Transverse colon (tissue), 4 donors: ENCODE data around the gene PCIF1. TPM values are rescaled to one million over a fixed set of nuclear protein-coding genes. Genes with fewer than 3 reads are reported as not detected.

Experiments
- DNase-seq: peaks from one replicate; pipeline ENCODE4 v3.0.0-alpha.2; 2019
- H3K27ac ChIP-seq, 4 donors: fragments of 200-600 bp; sonication (generic); 2 replicates each; pipeline ENCODE4 v1.5.1; 2016 to 2018; ENCODE audit warnings: inconsistent platforms in 4 of 4
- H3K27me3 ChIP-seq: fragments of 200-600 bp; sonication (generic); 2 replicates; pipeline ENCODE4 v1.5.1; 2017; ENCODE audit warnings: inconsistent platforms
- H3K36me3 ChIP-seq, 4 donors: fragments of 200-600 bp; sonication (generic); 2 replicates each; pipeline ENCODE4 v1.5.1; 2017 to 2019; ENCODE audit warnings: inconsistent platforms in 4 of 4
- H3K4me1 ChIP-seq, 4 donors: fragments of 200-600 bp; sonication (generic); 2 replicates each; pipeline ENCODE4 v1.5.1; 2017 to 2020; ENCODE audit warnings: inconsistent platforms in 4 of 4
- H3K4me3 ChIP-seq, 4 donors: fragments of 200-600 bp; sonication (generic); 1 replicate in 1 of 4; 2 replicates in 3 of 4; pipeline versions ENCODE4 v1.5.1 to v1.6.1; 2017 to 2019; ENCODE audit warnings: inconsistent platforms in 4 of 4
- H3K9me3 ChIP-seq, 2 donors: fragments of 200-600 bp; sonication (generic); 2 replicates each; pipeline ENCODE4 v1.5.1; 2017 to 2019; ENCODE audit warnings: inconsistent platforms in 2 of 2
- EP300 ChIP-seq: sonication (generic); formaldehyde crosslinking; IDR thresholded peaks from one replicate; pipeline ENCODE4 v1.6.1; 2017; ENCODE audit warnings: antibody characterized with exemption, low read depth
- POLR2A ChIP-seq: fragments of 450-650 bp; IDR thresholded peaks from one replicate; pipeline ENCODE4 v1.6.1; 2016; ENCODE audit warnings: antibody characterized with exemption, mild to moderate bottlenecking, moderate library complexity
- POLR2AphosphoS5 ChIP-seq, 3 donors: sonication (generic); formaldehyde crosslinking; IDR thresholded peaks; one replicate each; pipeline ENCODE4 v1.6.1; 2016; ENCODE audit warnings: antibody characterized with exemption in 3 of 3
- WGBS, 2 donors: methylation state at CpG; one replicate each; pipeline ENCODE4 v1.1.5; 2018; ENCODE audit warnings: low coverage in 1 of 2; 5-methylcytosine and 5-hydroxymethylcytosine counted together
- in situ Hi-C, 4 donors: fragments of 200-750 bp; cut with MboI; loops; one replicate each; pipeline versions ENCODE4 v1.15.0 to v1.15.1; 2017; ENCODE audit warnings: low sequenced_read_pairs in 3 of 4, low pct_ligation_motif_present in 1 of 4, low pct_unique_long_range_greater_than_20kb in 1 of 4
- intact Hi-C: fragments of 100-400 bp; cut with DNase I; formaldehyde crosslinking; loops from one replicate; pipeline ENCODE4 v1.15.1; 2023; ENCODE audit warnings: low total_unique reads
- total RNA-seq, 4 donors: library from RNA; depleted of rRNA; stranded (reverse); fragments of >200 nt; gene quantifications; one replicate each; pipeline ENCODE4 v1.1.0, GENCODE V29; 2016
- TF ChIP-seq, protein P1 (sequence below), 5 experiments: fragments of 200-600 bp in 3 of 5; fragments of 450-650 bp in 2 of 5; sonication (generic) in 3 of 5; IDR thresholded peaks; 1 replicate in 2 of 5; 2 replicates in 3 of 5; pipeline ENCODE4 v1.5.1; 2016 to 2017; ENCODE audit warnings: antibody characterized with exemption in 5 of 5, inconsistent platforms in 3 of 5, mild to moderate bottlenecking in 2 of 5, moderate library complexity in 1 of 5

Gene PCIF1
- total RNA-seq, 4 donors from 2014 or later = 23.5 to 52.0 (median 32.0) TPM

- no peaks in the 10 kb centered on the region for H3K27me3 ChIP-seq
- WGBS, 2 donors = 75% methylated on average over 19 of the region's 20 CpGs; no CpG with 5 or more reads in 1 of the 2 donors
- intact Hi-C loops = no loop called here
- no peak for TF ChIP-seq POLR2AphosphoS5 (IDR thresholded peaks at IDR 0.05)
- no peak for TF ChIP-seq EP300
- TF ChIP-seq, protein P1, sequence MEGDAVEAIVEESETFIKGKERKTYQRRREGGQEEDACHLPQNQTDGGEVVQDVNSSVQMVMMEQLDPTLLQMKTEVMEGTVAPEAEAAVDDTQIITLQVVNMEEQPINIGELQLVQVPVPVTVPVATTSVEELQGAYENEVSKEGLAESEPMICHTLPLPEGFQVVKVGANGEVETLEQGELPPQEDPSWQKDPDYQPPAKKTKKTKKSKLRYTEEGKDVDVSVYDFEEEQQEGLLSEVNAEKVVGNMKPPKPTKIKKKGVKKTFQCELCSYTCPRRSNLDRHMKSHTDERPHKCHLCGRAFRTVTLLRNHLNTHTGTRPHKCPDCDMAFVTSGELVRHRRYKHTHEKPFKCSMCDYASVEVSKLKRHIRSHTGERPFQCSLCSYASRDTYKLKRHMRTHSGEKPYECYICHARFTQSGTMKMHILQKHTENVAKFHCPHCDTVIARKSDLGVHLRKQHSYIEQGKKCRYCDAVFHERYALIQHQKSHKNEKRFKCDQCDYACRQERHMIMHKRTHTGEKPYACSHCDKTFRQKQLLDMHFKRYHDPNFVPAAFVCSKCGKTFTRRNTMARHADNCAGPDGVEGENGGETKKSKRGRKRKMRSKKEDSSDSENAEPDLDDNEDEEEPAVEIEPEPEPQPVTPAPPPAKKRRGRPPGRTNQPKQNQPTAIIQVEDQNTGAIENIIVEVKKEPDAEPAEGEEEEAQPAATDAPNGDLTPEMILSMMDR (IDR thresholded peaks at IDR 0.05) = no peak
- no peak for TF ChIP-seq POLR2A
- H3K27ac ChIP-seq = peak overlapping the region in 3 of 4 donors; percentile 35 to 53 (median 51)
- in situ Hi-C loops = loop anchor here in 1 of 4 donors (10.0 kb wide), 1 partner anchor 122 kb away; the partner anchor contains the start of gene TNNC2
- no peaks in the 10 kb centered on the region for H3K9me3 ChIP-seq
- H3K36me3 ChIP-seq = peaks cover 0 to 65% (median 24%) of the 10 kb centered on the region in 4 donors
- H3K4me1 ChIP-seq = peaks cover 0 to 14% (median 0%) of the 10 kb centered on the region in 4 donors
- no peak overlapping the region for H3K4me3 ChIP-seq
- DNase-seq = peak; percentile 54
These were observed 11.9 kb downstream of the PCIF1 start for GRCh38 chr20:45946149-45946970.

DNA sequence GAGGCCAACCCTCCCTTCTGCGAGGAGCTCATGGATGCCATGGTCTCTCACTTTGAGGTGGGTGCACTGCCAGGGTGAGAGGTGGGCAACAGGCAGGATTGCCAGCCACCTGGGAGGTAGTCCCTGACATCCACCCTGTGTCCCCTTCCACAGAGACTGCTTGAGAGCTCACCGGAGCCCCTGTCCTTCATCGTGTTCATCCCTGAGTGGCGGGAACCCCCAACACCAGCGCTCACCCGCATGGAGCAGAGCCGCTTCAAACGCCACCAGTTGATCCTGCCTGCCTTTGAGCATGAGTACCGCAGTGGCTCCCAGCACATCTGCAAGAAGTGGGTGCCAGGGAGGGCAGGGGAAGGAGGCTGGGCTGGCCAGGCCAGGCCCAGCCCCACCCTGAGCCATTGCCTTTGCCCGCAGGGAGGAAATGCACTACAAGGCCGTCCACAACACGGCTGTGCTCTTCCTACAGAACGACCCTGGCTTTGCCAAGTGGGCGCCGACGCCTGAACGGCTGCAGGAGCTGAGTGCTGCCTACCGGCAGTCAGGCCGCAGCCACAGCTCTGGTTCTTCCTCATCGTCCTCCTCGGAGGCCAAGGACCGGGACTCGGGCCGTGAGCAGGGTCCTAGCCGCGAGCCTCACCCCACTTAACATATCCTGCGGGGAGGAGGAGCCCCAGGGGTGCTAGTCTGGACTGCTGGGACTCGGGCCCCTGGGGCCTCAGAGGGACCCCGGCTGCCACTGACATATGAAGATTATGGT is 12.8 kb downstream of the PCIF1 start:
- in situ Hi-C loops = loop anchor here in 1 of 4 donors (10.0 kb wide), 1 partner anchor 122 kb away; the partner anchor contains the start of gene TNNC2
- intact Hi-C loops = no loop called here

DNA sequence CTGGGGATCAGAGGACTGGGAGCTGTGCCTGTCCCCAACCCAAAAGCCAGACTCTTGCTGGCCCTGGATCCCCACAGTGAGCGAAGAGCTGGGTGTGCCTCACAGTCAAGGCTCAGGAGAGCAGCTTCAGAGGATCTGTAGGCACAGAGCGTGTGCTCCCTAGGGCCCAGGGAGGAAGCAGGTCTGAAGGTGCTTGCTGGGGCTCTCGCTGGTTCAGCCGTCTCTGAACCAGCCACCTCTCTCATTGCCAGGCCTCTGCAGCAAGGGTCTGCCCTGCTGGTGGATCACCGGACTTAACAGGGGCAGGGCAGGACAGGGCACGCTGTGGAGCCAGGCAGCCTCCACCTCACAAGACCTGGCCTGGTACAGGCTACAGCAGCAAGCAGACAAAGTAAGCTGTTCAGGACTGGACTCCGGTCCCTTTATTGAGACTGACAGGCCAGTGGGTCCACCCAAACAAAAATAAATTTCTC is 13.8 kb downstream of the PCIF1 start:
- in situ Hi-C loops = loop anchor here in 1 of 4 donors (10.0 kb wide), 1 partner anchor 123 kb away; the partner anchor contains the start of gene TNNC2
- WGBS, 2 donors = 79% methylated on average over 6 of the region's 7 CpGs; no CpG with 5 or more reads in 1 of the 2 donors
- no peak for DNase-seq
- no peak for TF ChIP-seq POLR2A
- TF ChIP-seq POLR2AphosphoS5 (IDR thresholded peaks at IDR 0.05) = peak in 1 of 3 donors; percentile 4
- H3K27ac ChIP-seq = no peak overlapping the region
- H3K36me3 ChIP-seq = peaks cover 0 to 58% (median 22%) of the 10 kb centered on the region in 4 donors
- intact Hi-C loops = no loop called here
- peaks cover 0 to 14% (median 0%) of the 10 kb centered on the region in 4 donors for H3K4me1 ChIP-seq
- H3K4me3 ChIP-seq = no peak overlapping the region
- H3K27me3 ChIP-seq = no peaks in the 10 kb centered on the region
- no peaks in the 10 kb centered on the region for H3K9me3 ChIP-seq

More for the DNA sequence above, 12.8 kb downstream of the PCIF1 start:
- DNase-seq = no peak
- no peak overlapping the region for H3K4me3 ChIP-seq
- no peaks in the 10 kb centered on the region for H3K27me3 ChIP-seq
- no peaks in the 10 kb centered on the region for H3K9me3 ChIP-seq
- H3K36me3 ChIP-seq = peaks cover 0 to 65% (median 26%) of the 10 kb centered on the region in 4 donors
- H3K27ac ChIP-seq = peak overlapping the region in 1 of 4 donors; percentile 5
- no peak for TF ChIP-seq POLR2A
- TF ChIP-seq, protein P1 (IDR thresholded peaks at IDR 0.05) = no peak
- TF ChIP-seq EP300 = no peak
- no peak for TF ChIP-seq POLR2AphosphoS5 (IDR thresholded peaks at IDR 0.05)
- 70 to 82% methylated on average over 4 to 28 of the region's 29 CpGs for WGBS, 2 donors
- H3K4me1 ChIP-seq = peaks cover 0 to 14% (median 0%) of the 10 kb centered on the region in 4 donors

- Histone ChIP-seq H3K4me3 (no peak overlapping the region), H3K27ac (no peak overlapping the region), H3K9me3 (no peaks in the 10 kb centered on the region), H3K4me1 (peaks cover 0 to 14% (median 0%) of the 10 kb centered on the region in 4 donors), H3K36me3 (peaks cover 0 to 52% (median 18%) of the 10 kb centered on the region in 4 donors), H3K27me3 (no peaks in the 10 kb centered on the region)
- no peak for DNase-seq
- intact Hi-C loops (no loop called here), in situ Hi-C loops (loop anchor here in 1 of 4 donors (10.0 kb wide), 1 partner anchor 124 kb away; the partner anchor contains the start of gene TNNC2)
- TF ChIP-seq POLR2AphosphoS5 (IDR thresholded peaks at IDR 0.05) = peak in 2 of 3 donors; percentile 10 to 17
- TF ChIP-seq POLR2A = no peak
- WGBS, 2 donors = 84% methylated on average over 10 of the region's 10 CpGs; no CpG with 5 or more reads in 1 of the 2 donors
These were observed 14.5 kb downstream of the PCIF1 start for GRCh38 chr20:45948742-45949541.
